DND-41 (cell line): ENCODE measurements around the gene PARS2.

Experiments used
- ATAC-seq: fragments of 200-7000 bp; cut with Tn5 transposase; 3 replicates; pipeline ENCODE4 v1.9.1; 2021; ENCODE audit warnings: low read depth; ENCODE audit not compliant: insufficient read depth
- DNase-seq: peaks from one replicate; pipeline ENCODE4 v3.0.0-alpha.2; 2020
- H2AFZ ChIP-seq: 2 replicates; pipeline ENCODE4 v1.6.0; 2012; ENCODE audit warnings: low read depth, low read length
- H3K27ac ChIP-seq: 2 replicates; pipeline ENCODE4 v1.5.1; 2012; ENCODE audit warnings: low read length, inconsistent platforms
- H3K27me3 ChIP-seq: fragments of 200-600 bp; sonication (generic); 2 replicates; pipeline ENCODE4 v1.6.0; 2012; ENCODE audit warnings: low read length, mild to moderate bottlenecking, inconsistent platforms; ENCODE audit not compliant: insufficient read depth, poor library complexity
- H3K36me3 ChIP-seq: 2 replicates; pipeline ENCODE4 v1.5.1; 2012; ENCODE audit warnings: low read length, inconsistent platforms; ENCODE audit not compliant: insufficient read depth
- H3K4me1 ChIP-seq: 2 replicates; pipeline ENCODE4 v1.5.1; 2012; ENCODE audit warnings: mild to moderate bottlenecking, low read length; ENCODE audit not compliant: insufficient read depth
- H3K4me2 ChIP-seq: 2 replicates; pipeline ENCODE4 v1.6.0; 2012; ENCODE audit warnings: mild to moderate bottlenecking, moderate library complexity, low read length, inconsistent platforms; ENCODE audit not compliant: insufficient read depth
- H3K4me3 ChIP-seq, 2 experiments: fragments of 200-600 bp in 1 of 2; shearing (Covaris generic) in 1 of 2; 2 replicates each; pipeline ENCODE4 v1.5.1; 2012 to 2016; ENCODE audit warnings: inconsistent platforms in 2 of 2, low read length in 2 of 2, mild to moderate bottlenecking in 2 of 2, low read depth in 1 of 2, moderate library complexity in 1 of 2
- H3K79me2 ChIP-seq: 2 replicates; pipeline ENCODE4 v1.6.0; 2012; ENCODE audit warnings: low read length, inconsistent platforms; ENCODE audit not compliant: insufficient read depth
- H3K9ac ChIP-seq: 2 replicates; pipeline ENCODE4 v1.6.0; 2012; ENCODE audit warnings: low read depth, mild to moderate bottlenecking, inconsistent platforms, low read length, moderate library complexity
- H3K9me3 ChIP-seq: 2 replicates; pipeline ENCODE4 v1.5.1; 2012; ENCODE audit warnings: low read length, moderate library complexity, mild to moderate bottlenecking, inconsistent platforms; ENCODE audit not compliant: insufficient read depth, severe bottlenecking
- H4K20me1 ChIP-seq: 2 replicates; pipeline ENCODE4 v1.6.0; 2012; ENCODE audit warnings: low read length; ENCODE audit not compliant: insufficient read depth
- CTCF ChIP-seq: IDR thresholded peaks from 2 replicates; pipeline ENCODE4 v1.5.1; 2012; ENCODE audit warnings: borderline replicate concordance, low read length, moderate library complexity, mild to moderate bottlenecking; ENCODE audit not compliant: poor library complexity, severe bottlenecking; ENCODE audit errors: extremely low read depth
- EZH2 ChIP-seq: IDR thresholded peaks from 3 replicates; pipeline ENCODE4 v1.6.1; 2012; ENCODE audit warnings: borderline replicate concordance, low read depth, mild to moderate bottlenecking, moderate library complexity, low read length, inconsistent platforms; ENCODE audit not compliant: severe bottlenecking

Gene PARS2

DNA sequence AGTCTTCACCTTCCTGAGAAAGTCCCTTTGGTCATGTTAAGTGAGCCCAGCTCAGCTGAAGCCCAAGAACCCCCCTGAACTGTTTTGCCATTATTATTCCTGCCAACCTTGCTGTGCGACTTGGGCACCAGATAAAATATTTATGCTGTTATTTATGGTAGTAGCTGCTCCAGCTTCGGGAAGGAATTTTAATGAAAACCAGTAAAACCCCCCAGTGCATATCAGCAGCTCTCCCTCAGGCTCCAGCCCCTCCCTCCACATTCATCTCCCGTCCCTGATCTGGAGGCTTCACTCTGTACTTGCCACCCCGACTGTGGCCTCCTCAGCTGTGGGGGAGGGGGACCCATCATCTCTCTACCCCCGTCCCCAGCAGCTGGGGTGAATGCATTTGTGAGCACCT, 24.1 kb upstream of the PARS2 start:
- H3K4me2 ChIP-seq = no peak overlapping the region
- no peaks in the 10 kb centered on the region for H3K4me1 ChIP-seq
- H3K27ac ChIP-seq = no peak overlapping the region
- H3K9ac ChIP-seq = no peak overlapping the region
- H3K9me3 ChIP-seq = peaks cover 2% of the 10 kb centered on the region
- ATAC-seq (no peak), DNase-seq (no peak)
- TF ChIP-seq CTCF (no peak), EZH2 (no peak)
- no peaks in the 10 kb centered on the region for H3K79me2 ChIP-seq
- no peaks in the 10 kb centered on the region for H4K20me1 ChIP-seq
- no peaks in the 10 kb centered on the region for H3K27me3 ChIP-seq
- no peaks in the 10 kb centered on the region for H3K36me3 ChIP-seq
- H3K4me3 ChIP-seq = no peak overlapping the region
- H2AFZ ChIP-seq = no peak overlapping the region

GRCh38 chr1:54787604-54788003, 23.3 kb upstream of the PARS2 start:
- no peak overlapping the region for H3K4me3 ChIP-seq
- no peak for ATAC-seq

GRCh38 chr1:54786778-54787177, 22.5 kb upstream of the PARS2 start:
- no peak for TF ChIP-seq EZH2
- no peak for TF ChIP-seq CTCF
- H3K9me3 ChIP-seq = peaks cover 1% of the 10 kb centered on the region
- no peaks in the 10 kb centered on the region for H3K27me3 ChIP-seq
- H3K36me3 ChIP-seq = no peaks in the 10 kb centered on the region
- H3K4me2 ChIP-seq = no peak overlapping the region
- no peaks in the 10 kb centered on the region for H3K4me1 ChIP-seq
- ATAC-seq (no peak), DNase-seq (no peak)
- H4K20me1 ChIP-seq = no peaks in the 10 kb centered on the region
- H3K4me3 ChIP-seq = no peak overlapping the region
- no peak overlapping the region for H3K9ac ChIP-seq
- H3K79me2 ChIP-seq = no peaks in the 10 kb centered on the region
- no peak overlapping the region for H2AFZ ChIP-seq
- no peak overlapping the region for H3K27ac ChIP-seq

More at GRCh38 chr1:54787604-54788003, 23.3 kb upstream of the PARS2 start:
- Histone ChIP-seq H2AFZ (no peak overlapping the region), H3K27me3 (no peaks in the 10 kb centered on the region), H3K27ac (no peak overlapping the region), H3K4me2 (no peak overlapping the region), H4K20me1 (no peaks in the 10 kb centered on the region), H3K36me3 (no peaks in the 10 kb centered on the region), H3K9me3 (peaks cover 2% of the 10 kb centered on the region), H3K79me2 (no peaks in the 10 kb centered on the region), H3K9ac (no peak overlapping the region), H3K4me1 (no peaks in the 10 kb centered on the region)
- DNase-seq = no peak
- TF ChIP-seq CTCF (no peak), EZH2 (no peak)

GRCh38 chr1:54784066-54784465, 19.7 kb upstream of the PARS2 start:
- DNase-seq = no peak
- Histone ChIP-seq H3K4me3 (no peak overlapping the region), H3K9me3 (no peaks in the 10 kb centered on the region), H3K36me3 (no peaks in the 10 kb centered on the region), H3K27me3 (no peaks in the 10 kb centered on the region), H3K27ac (no peak overlapping the region), H3K4me2 (no peak overlapping the region), H4K20me1 (no peaks in the 10 kb centered on the region), H3K9ac (no peak overlapping the region), H2AFZ (no peak overlapping the region), H3K4me1 (no peaks in the 10 kb centered on the region), H3K79me2 (no peaks in the 10 kb centered on the region)
- ATAC-seq = no peak
- TF ChIP-seq CTCF (no peak), EZH2 (no peak)
